SK-N-SH (cell line): ENCODE measurements around the gene TUBGCP6.

Experiments used
- CHD2 ChIP-seq: fragments of 150-350 bp; IDR thresholded peaks from 2 replicates; pipeline ENCODE4 v1.6.1; 2018; ENCODE audit warnings: low read length; ENCODE audit not compliant: partially characterized antibody
- EP300 ChIP-seq, 2 experiments: IDR thresholded peaks; 2 replicates each; pipeline versions ENCODE4 v1.4.0 to v1.6.1; 2012; ENCODE audit warnings: borderline replicate concordance in 1 of 2, low read depth in 1 of 2, low read length in 1 of 2
- EZH2phosphoT487 ChIP-seq: fragments of 200-600 bp; sonication (generic); IDR thresholded peaks from 2 replicates; pipeline ENCODE4 v1.6.1; 2017; ENCODE audit warnings: low read depth, mixed run types, mild to moderate bottlenecking, antibody characterized with exemption, moderate library complexity, borderline replicate concordance
- FOXM1 ChIP-seq: IDR thresholded peaks from 2 replicates; pipeline ENCODE4 v1.4.0; 2012; ENCODE audit warnings: low read depth, mild to moderate bottlenecking
- JUND ChIP-seq: IDR thresholded peaks from 2 replicates; pipeline ENCODE4 v1.4.0; 2012
- MXI1 ChIP-seq: IDR thresholded peaks from 2 replicates; pipeline ENCODE4 v1.6.1; 2012; ENCODE audit warnings: mild to moderate bottlenecking, low read depth, low read length, improper control_type of control experiment
- POLR2AphosphoS5 ChIP-seq: IDR thresholded peaks from 2 replicates; pipeline ENCODE4 v1.6.1; 2012; ENCODE audit warnings: low read depth, low read length
- RAD21 ChIP-seq: IDR thresholded peaks from 2 replicates; pipeline ENCODE4 v1.6.1; 2012; ENCODE audit warnings: mild to moderate bottlenecking, low read length
- SIN3A ChIP-seq: IDR thresholded peaks from 2 replicates; pipeline ENCODE4 v1.6.1; 2012; ENCODE audit warnings: low read depth, mild to moderate bottlenecking, low read length, moderate library complexity, borderline replicate concordance
- TEAD4 ChIP-seq: IDR thresholded peaks from 2 replicates; pipeline ENCODE4 v1.4.0; 2012; ENCODE audit warnings: mild to moderate bottlenecking, borderline replicate concordance; ENCODE audit not compliant: insufficient read depth
- TF ChIP-seq, protein P1 (sequence below): fragments of 200-600 bp; sonication (generic); IDR thresholded peaks from 2 replicates; pipeline ENCODE4 v1.6.1; 2017; ENCODE audit warnings: antibody characterized with exemption, mild to moderate bottlenecking, moderate library complexity
- TF ChIP-seq, protein P2 (sequence below): fragments of 150-350 bp; IDR thresholded peaks from 2 replicates; pipeline ENCODE4 v1.6.1; 2016; ENCODE audit warnings: mild to moderate bottlenecking, low read depth, low read length
- TF ChIP-seq, protein P3 (sequence below): IDR thresholded peaks from 2 replicates; pipeline ENCODE4 v1.4.0; 2012; ENCODE audit warnings: low read depth
- TF ChIP-seq, protein P4 (sequence below): IDR thresholded peaks from 2 replicates; pipeline ENCODE4 v1.4.0; 2012; ENCODE audit warnings: low read depth, borderline replicate concordance

DNA sequence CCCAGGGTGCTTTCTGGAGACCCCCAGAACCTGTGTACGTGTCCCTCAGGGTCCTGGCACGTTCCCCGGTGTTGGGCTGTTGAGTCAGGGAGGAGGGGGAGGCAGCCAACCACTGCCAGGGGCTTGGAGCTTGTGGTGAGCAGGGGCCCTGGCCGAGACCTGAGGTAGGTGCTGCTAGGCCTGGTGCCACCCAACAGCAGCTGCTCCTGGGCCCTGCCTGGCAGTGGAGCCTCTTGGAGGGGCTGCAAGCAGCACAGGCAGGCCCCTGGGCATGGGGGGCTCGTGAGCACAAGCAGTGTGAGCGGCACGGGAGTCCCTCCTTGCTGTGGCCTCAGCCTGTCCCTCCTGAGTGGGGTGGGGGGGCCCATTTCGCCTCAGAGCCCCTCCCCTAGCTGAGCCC lies 51.2 kb downstream of the TUBGCP6 start:
- TF ChIP-seq MXI1: no peak
- no peak for TF ChIP-seq EZH2phosphoT487
- TF ChIP-seq, protein P1, sequence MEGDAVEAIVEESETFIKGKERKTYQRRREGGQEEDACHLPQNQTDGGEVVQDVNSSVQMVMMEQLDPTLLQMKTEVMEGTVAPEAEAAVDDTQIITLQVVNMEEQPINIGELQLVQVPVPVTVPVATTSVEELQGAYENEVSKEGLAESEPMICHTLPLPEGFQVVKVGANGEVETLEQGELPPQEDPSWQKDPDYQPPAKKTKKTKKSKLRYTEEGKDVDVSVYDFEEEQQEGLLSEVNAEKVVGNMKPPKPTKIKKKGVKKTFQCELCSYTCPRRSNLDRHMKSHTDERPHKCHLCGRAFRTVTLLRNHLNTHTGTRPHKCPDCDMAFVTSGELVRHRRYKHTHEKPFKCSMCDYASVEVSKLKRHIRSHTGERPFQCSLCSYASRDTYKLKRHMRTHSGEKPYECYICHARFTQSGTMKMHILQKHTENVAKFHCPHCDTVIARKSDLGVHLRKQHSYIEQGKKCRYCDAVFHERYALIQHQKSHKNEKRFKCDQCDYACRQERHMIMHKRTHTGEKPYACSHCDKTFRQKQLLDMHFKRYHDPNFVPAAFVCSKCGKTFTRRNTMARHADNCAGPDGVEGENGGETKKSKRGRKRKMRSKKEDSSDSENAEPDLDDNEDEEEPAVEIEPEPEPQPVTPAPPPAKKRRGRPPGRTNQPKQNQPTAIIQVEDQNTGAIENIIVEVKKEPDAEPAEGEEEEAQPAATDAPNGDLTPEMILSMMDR: no peak
- TF ChIP-seq RAD21: no peak
- no peak for TF ChIP-seq EP300 (IDR thresholded peaks at IDR 0.05; ENCODE audit: borderline replicate concordance in 1 of 2, low read depth in 1 of 2, low read length in 1 of 2)
- no peak for TF ChIP-seq POLR2AphosphoS5
- TF ChIP-seq, protein P2, sequence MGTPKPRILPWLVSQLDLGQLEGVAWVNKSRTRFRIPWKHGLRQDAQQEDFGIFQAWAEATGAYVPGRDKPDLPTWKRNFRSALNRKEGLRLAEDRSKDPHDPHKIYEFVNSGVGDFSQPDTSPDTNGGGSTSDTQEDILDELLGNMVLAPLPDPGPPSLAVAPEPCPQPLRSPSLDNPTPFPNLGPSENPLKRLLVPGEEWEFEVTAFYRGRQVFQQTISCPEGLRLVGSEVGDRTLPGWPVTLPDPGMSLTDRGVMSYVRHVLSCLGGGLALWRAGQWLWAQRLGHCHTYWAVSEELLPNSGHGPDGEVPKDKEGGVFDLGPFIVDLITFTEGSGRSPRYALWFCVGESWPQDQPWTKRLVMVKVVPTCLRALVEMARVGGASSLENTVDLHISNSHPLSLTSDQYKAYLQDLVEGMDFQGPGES: no peak
- no peak for TF ChIP-seq SIN3A
- no peak for TF ChIP-seq TEAD4
- no peak for TF ChIP-seq FOXM1
- no peak for TF ChIP-seq CHD2
- TF ChIP-seq, protein P3, sequence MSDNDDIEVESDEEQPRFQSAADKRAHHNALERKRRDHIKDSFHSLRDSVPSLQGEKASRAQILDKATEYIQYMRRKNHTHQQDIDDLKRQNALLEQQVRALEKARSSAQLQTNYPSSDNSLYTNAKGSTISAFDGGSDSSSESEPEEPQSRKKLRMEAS: no peak
- TF ChIP-seq JUND: no peak
- TF ChIP-seq, protein P4, sequence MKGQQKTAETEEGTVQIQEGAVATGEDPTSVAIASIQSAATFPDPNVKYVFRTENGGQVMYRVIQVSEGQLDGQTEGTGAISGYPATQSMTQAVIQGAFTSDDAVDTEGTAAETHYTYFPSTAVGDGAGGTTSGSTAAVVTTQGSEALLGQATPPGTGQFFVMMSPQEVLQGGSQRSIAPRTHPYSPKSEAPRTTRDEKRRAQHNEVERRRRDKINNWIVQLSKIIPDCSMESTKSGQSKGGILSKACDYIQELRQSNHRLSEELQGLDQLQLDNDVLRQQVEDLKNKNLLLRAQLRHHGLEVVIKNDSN: no peak
